WTC11 (cell line): ENCODE measurements around the gene HSP90AB1. TPM values are rescaled to one million over a fixed set of nuclear protein-coding genes. Genes with fewer than 3 reads are reported as not detected.

Experiments
- ATAC-seq: fragments of 200-7000 bp; cut with Tn5 transposase; 2 replicates; pipeline ENCODE4 v1.10.0; 2021; ENCODE audit warnings: mild to moderate bottlenecking, moderate library complexity
- CTCF ChIA-PET: fragments of 300-600 bp; sonication (Branson Sonifier 250); formaldehyde crosslinking; loops from one replicate; lab custom pipeline; 2021; ENCODE audit warnings: antibody characterized with exemption; lab: Charles Lee
- POLR2A ChIA-PET: fragments of 350-600 bp; sonication (Branson Sonifier 250); formaldehyde crosslinking; loops from one replicate; lab custom pipeline; 2021; ENCODE audit warnings: antibody characterized with exemption; lab: Charles Lee
- DNase-seq: peaks from one replicate; pipeline ENCODE4 v3.0.0; 2021; ENCODE audit warnings: low spot score
- H3K27ac Mint-ChIP-seq: 2 replicates; pipeline ENCODE4 v1.8.0; 2021; ENCODE audit warnings: mixed read lengths
- H3K27me3 Mint-ChIP-seq: 2 replicates; pipeline ENCODE4 v1.8.0; 2021; ENCODE audit warnings: low read depth, mild to moderate bottlenecking, moderate library complexity, mixed read lengths
- H3K36me3 Mint-ChIP-seq: 2 replicates; pipeline ENCODE4 v1.8.0; 2021; ENCODE audit warnings: mixed read lengths
- H3K4me1 Mint-ChIP-seq: 2 replicates; pipeline ENCODE4 v1.8.0; 2022; ENCODE audit warnings: mixed read lengths
- H3K4me3 Mint-ChIP-seq: 2 replicates; pipeline ENCODE4 v1.8.0; 2021; ENCODE audit warnings: mild to moderate bottlenecking, moderate library complexity, mixed read lengths
- H3K9me3 Mint-ChIP-seq: 2 replicates; pipeline ENCODE4 v1.8.0; 2021; ENCODE audit warnings: mixed read lengths
- CREB1 ChIP-seq: sonication (generic); formaldehyde crosslinking; IDR thresholded peaks from 2 replicates; pipeline ENCODE4 v1.8.0; 2023; ENCODE audit warnings: mild to moderate bottlenecking, missing genetic modification reagents
- EMX1 ChIP-seq: fragments of 250-450 bp; sonication (Bioruptor Pico); IDR thresholded peaks from 2 replicates; pipeline ENCODE4 v1.8.0; 2021; ENCODE audit warnings: mild to moderate bottlenecking
- GRHL2 ChIP-seq: fragments of 250-450 bp; sonication (Bioruptor Pico); IDR thresholded peaks from 2 replicates; pipeline ENCODE4 v1.8.0; 2022; ENCODE audit warnings: mild to moderate bottlenecking, moderate library complexity; ENCODE audit not compliant: insufficient replicate concordance, severe bottlenecking
- HMGA2 ChIP-seq: fragments of 250-450 bp; sonication (Bioruptor Pico); IDR thresholded peaks from 2 replicates; pipeline ENCODE4 v1.4.0; 2021; ENCODE audit warnings: mild to moderate bottlenecking, moderate library complexity
- JAZF1 ChIP-seq: fragments of 250-450 bp; sonication (Bioruptor Pico); IDR thresholded peaks from 2 replicates; pipeline ENCODE4 v1.9.0; 2021; ENCODE audit warnings: moderate library complexity, mild to moderate bottlenecking, inconsistent platforms
- JUN ChIP-seq: sonication (generic); formaldehyde crosslinking; IDR thresholded peaks from 2 replicates; pipeline ENCODE4 v1.8.0; 2023; ENCODE audit warnings: mild to moderate bottlenecking, missing genetic modification reagents
- MYBL2 ChIP-seq: sonication (generic); formaldehyde crosslinking; IDR thresholded peaks from 2 replicates; pipeline ENCODE4 v1.8.1; 2023; ENCODE audit warnings: mild to moderate bottlenecking, moderate library complexity, missing genetic modification reagents
- NR3C1 ChIP-seq: sonication (generic); formaldehyde crosslinking; conservative IDR thresholded peaks from 2 replicates; pipeline ENCODE4 v1.8.1; 2023; ENCODE audit warnings: low read depth, mild to moderate bottlenecking, missing genetic modification reagents
- PREB ChIP-seq: sonication (generic); formaldehyde crosslinking; IDR thresholded peaks from 2 replicates; pipeline ENCODE4 v1.8.1; 2022; ENCODE audit warnings: mild to moderate bottlenecking, missing genetic modification reagents, moderate library complexity, borderline replicate concordance
- RORB ChIP-seq: fragments of 250-450 bp; sonication (Bioruptor Pico); IDR thresholded peaks from 2 replicates; pipeline ENCODE4 v1.9.0; 2021; ENCODE audit warnings: mild to moderate bottlenecking
- SMAD3 ChIP-seq: sonication (generic); formaldehyde crosslinking; IDR thresholded peaks from 2 replicates; pipeline ENCODE4 v1.8.0; 2022; ENCODE audit warnings: missing genetic modification reagents, mild to moderate bottlenecking, borderline replicate concordance
- STAT6 ChIP-seq: sonication (generic); formaldehyde crosslinking; conservative IDR thresholded peaks from 2 replicates; pipeline ENCODE4 v1.8.1; 2023; ENCODE audit warnings: mild to moderate bottlenecking, low read depth, missing genetic modification reagents, moderate library complexity
- ZNF138 ChIP-seq: sonication (generic); formaldehyde crosslinking; conservative IDR thresholded peaks from 2 replicates; pipeline ENCODE4 v1.8.1; 2022; ENCODE audit warnings: mild to moderate bottlenecking, moderate library complexity, missing genetic modification reagents
- ZNF219 ChIP-seq: sonication (generic); formaldehyde crosslinking; IDR thresholded peaks from 2 replicates; pipeline ENCODE4 v1.8.0; 2023; ENCODE audit warnings: missing genetic modification reagents, mild to moderate bottlenecking, borderline replicate concordance
- ZNF671 ChIP-seq: fragments of 250-450 bp; sonication (Bioruptor Pico); IDR thresholded peaks from 2 replicates; pipeline ENCODE4 v1.8.0; 2021; ENCODE audit warnings: mild to moderate bottlenecking
- total RNA-seq: library from RNA; stranded (reverse); gene quantifications from 3 replicates; pipeline ENCODE4 v1.2.3, GENCODE V29; 2021
- TF ChIP-seq, protein P1 (sequence below): sonication (generic); formaldehyde crosslinking; IDR thresholded peaks from 2 replicates; pipeline ENCODE4 v1.8.1; 2022; ENCODE audit warnings: low read depth, missing genetic modification reagents, borderline replicate concordance
- TF ChIP-seq, protein P2 (sequence below): fragments of 250-450 bp; sonication (Bioruptor Pico); IDR thresholded peaks from 2 replicates; pipeline ENCODE4 v1.9.0; 2021; ENCODE audit warnings: mild to moderate bottlenecking
- TF ChIP-seq, protein P3 (sequence below): sonication (generic); formaldehyde crosslinking; IDR thresholded peaks from 2 replicates; pipeline ENCODE4 v1.8.0; 2023; ENCODE audit warnings: missing genetic modification reagents, mild to moderate bottlenecking, borderline replicate concordance
- TF ChIP-seq, protein P4 (sequence below): fragments of 250-450 bp; sonication (Bioruptor Pico); IDR thresholded peaks from 2 replicates; pipeline ENCODE4 v1.8.0; 2021; ENCODE audit warnings: mild to moderate bottlenecking

Gene HSP90AB1
- total RNA-seq, 1 experiment from 2014 or later, result 2,171 TPM

DNA sequence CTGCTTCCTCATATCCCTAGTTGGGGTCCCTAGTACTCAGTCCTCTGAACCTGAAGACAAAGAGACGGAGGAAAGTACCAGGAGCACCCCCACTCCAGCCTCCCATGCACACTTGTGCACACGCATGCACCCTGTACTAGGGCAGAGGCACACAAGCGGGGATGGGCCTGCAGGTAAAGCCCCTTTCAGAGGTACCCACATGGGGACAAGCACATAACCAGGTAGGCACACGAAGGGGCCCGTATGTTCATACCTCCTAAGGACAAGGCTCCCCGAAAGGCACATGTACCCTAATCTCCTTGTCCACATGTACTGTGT lies 24.5 kb downstream of the HSP90AB1 start (continued):
- no peak for TF ChIP-seq STAT6 (CRISPR knock-in tag)
- no peak for TF ChIP-seq PREB (CRISPR knock-in tag)
- TF ChIP-seq SMAD3 (CRISPR knock-in tag), result no peak
- TF ChIP-seq, protein P1, sequence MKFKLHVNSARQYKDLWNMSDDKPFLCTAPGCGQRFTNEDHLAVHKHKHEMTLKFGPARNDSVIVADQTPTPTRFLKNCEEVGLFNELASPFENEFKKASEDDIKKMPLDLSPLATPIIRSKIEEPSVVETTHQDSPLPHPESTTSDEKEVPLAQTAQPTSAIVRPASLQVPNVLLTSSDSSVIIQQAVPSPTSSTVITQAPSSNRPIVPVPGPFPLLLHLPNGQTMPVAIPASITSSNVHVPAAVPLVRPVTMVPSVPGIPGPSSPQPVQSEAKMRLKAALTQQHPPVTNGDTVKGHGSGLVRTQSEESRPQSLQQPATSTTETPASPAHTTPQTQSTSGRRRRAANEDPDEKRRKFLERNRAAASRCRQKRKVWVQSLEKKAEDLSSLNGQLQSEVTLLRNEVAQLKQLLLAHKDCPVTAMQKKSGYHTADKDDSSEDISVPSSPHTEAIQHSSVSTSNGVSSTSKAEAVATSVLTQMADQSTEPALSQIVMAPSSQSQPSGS, result no peak
- no peak for TF ChIP-seq ZNF138 (CRISPR knock-in tag)
- no peak for TF ChIP-seq ZNF219
- TF ChIP-seq MYBL2 (CRISPR knock-in tag), result no peak
- TF ChIP-seq, protein P2, sequence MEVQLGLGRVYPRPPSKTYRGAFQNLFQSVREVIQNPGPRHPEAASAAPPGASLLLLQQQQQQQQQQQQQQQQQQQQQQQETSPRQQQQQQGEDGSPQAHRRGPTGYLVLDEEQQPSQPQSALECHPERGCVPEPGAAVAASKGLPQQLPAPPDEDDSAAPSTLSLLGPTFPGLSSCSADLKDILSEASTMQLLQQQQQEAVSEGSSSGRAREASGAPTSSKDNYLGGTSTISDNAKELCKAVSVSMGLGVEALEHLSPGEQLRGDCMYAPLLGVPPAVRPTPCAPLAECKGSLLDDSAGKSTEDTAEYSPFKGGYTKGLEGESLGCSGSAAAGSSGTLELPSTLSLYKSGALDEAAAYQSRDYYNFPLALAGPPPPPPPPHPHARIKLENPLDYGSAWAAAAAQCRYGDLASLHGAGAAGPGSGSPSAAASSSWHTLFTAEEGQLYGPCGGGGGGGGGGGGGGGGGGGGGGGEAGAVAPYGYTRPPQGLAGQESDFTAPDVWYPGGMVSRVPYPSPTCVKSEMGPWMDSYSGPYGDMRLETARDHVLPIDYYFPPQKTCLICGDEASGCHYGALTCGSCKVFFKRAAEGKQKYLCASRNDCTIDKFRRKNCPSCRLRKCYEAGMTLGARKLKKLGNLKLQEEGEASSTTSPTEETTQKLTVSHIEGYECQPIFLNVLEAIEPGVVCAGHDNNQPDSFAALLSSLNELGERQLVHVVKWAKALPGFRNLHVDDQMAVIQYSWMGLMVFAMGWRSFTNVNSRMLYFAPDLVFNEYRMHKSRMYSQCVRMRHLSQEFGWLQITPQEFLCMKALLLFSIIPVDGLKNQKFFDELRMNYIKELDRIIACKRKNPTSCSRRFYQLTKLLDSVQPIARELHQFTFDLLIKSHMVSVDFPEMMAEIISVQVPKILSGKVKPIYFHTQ (CRISPR knock-in tag), result no peak
- TF ChIP-seq, all 79 proteins: peak for 0

- peaks cover 34% of the 10 kb centered on the region for H3K4me1 Mint-ChIP-seq
- H3K36me3 Mint-ChIP-seq, result no peaks in the 10 kb centered on the region
- TF ChIP-seq GRHL2, result no peak
- TF ChIP-seq, protein P3, sequence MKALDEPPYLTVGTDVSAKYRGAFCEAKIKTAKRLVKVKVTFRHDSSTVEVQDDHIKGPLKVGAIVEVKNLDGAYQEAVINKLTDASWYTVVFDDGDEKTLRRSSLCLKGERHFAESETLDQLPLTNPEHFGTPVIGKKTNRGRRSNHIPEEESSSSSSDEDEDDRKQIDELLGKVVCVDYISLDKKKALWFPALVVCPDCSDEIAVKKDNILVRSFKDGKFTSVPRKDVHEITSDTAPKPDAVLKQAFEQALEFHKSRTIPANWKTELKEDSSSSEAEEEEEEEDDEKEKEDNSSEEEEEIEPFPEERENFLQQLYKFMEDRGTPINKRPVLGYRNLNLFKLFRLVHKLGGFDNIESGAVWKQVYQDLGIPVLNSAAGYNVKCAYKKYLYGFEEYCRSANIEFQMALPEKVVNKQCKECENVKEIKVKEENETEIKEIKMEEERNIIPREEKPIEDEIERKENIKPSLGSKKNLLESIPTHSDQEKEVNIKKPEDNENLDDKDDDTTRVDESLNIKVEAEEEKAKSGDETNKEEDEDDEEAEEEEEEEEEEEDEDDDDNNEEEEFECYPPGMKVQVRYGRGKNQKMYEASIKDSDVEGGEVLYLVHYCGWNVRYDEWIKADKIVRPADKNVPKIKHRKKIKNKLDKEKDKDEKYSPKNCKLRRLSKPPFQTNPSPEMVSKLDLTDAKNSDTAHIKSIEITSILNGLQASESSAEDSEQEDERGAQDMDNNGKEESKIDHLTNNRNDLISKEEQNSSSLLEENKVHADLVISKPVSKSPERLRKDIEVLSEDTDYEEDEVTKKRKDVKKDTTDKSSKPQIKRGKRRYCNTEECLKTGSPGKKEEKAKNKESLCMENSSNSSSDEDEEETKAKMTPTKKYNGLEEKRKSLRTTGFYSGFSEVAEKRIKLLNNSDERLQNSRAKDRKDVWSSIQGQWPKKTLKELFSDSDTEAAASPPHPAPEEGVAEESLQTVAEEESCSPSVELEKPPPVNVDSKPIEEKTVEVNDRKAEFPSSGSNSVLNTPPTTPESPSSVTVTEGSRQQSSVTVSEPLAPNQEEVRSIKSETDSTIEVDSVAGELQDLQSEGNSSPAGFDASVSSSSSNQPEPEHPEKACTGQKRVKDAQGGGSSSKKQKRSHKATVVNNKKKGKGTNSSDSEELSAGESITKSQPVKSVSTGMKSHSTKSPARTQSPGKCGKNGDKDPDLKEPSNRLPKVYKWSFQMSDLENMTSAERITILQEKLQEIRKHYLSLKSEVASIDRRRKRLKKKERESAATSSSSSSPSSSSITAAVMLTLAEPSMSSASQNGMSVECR (CRISPR knock-in tag), result no peak
- TF ChIP-seq EMX1, result no peak
- TF ChIP-seq, protein P4, sequence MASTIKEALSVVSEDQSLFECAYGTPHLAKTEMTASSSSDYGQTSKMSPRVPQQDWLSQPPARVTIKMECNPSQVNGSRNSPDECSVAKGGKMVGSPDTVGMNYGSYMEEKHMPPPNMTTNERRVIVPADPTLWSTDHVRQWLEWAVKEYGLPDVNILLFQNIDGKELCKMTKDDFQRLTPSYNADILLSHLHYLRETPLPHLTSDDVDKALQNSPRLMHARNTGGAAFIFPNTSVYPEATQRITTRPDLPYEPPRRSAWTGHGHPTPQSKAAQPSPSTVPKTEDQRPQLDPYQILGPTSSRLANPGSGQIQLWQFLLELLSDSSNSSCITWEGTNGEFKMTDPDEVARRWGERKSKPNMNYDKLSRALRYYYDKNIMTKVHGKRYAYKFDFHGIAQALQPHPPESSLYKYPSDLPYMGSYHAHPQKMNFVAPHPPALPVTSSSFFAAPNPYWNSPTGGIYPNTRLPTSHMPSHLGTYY, result no peak
- TF ChIP-seq RORB (CRISPR knock-in tag), result no peak
- TF ChIP-seq CREB1 (CRISPR knock-in tag), result no peak
- no peak for TF ChIP-seq HMGA2 (CRISPR knock-in tag)
- TF ChIP-seq JUN, result no peak
- no peak for TF ChIP-seq JAZF1
- no peak for TF ChIP-seq ZNF671 (CRISPR knock-in tag)
- TF ChIP-seq NR3C1 (CRISPR knock-in tag), result no peak
- TF ChIP-seq STAT6 (CRISPR knock-in tag), result no peak
- ChIA-PET CTCF (interaction anchor here (0.7 to 6.3 kb wide), 4 partner anchors 33 to 67 kb away, joined by 3 to 109 read pairs (median 26); partner anchors contain the start of gene AARS2), POLR2A (no interaction called here)
- peak overlapping the region; percentile 68; the same call in 1 of the 2 replicates for H3K4me3 Mint-ChIP-seq
- no peak overlapping the region for H3K27ac Mint-ChIP-seq
- peaks cover 35% of the 10 kb centered on the region for H3K27me3 Mint-ChIP-seq
- DNase-seq (no peak), ATAC-seq (no peak)
- H3K9me3 Mint-ChIP-seq, result no peaks in the 10 kb centered on the region
Measured at GRCh38 chr6:44271914-44272313, 25.0 kb downstream of the HSP90AB1 start.
